HG02763 (cell line): ENCODE measurements around the gene IFNA16.
"Not testable (repeated sequence)": the region's sequence is repeated elsewhere in the genome, so short reads cannot be mapped to it uniquely, and the experiment has no call there.

Experiments used
- ATAC-seq: cut with Tn5 transposase; IDR thresholded peaks from one replicate; pipeline ENCODE4 v1.9.1; 2021; ENCODE audit warnings: mild to moderate bottlenecking, moderate library complexity; ENCODE audit not compliant: unreplicated experiment

IFNA16 gene

DNA sequence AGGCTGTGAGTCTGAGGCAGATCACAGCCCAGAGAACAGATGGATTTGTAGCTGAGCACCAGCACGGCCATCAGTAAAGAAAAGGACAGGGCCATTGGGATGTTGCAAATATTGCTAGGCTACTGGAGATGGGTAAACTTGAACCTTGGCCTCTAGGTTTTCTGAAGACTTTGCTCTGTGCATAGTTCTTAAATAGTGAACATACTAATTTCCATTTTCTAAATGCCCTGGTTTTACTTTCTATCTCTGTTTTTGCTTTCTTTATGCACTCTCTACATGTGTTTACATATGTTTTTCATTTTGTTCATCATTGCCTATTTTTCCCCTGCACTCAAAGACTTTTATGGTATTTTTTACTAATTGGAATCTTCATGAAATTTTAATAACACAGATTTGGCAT lies at the start of gene IFNA16:
Gene IFNA16 (minus strand): TSS at position 101 of the 400 bp plus-strand sequence. CDS start 6 bp downstream, at position 95.
- ATAC-seq: not testable (repeated sequence)

GRCh38 chr9:21265421-21266189 lies 48.5 kb upstream of the IFNA16 start:
- ATAC-seq: peak; percentile 45

DNA sequence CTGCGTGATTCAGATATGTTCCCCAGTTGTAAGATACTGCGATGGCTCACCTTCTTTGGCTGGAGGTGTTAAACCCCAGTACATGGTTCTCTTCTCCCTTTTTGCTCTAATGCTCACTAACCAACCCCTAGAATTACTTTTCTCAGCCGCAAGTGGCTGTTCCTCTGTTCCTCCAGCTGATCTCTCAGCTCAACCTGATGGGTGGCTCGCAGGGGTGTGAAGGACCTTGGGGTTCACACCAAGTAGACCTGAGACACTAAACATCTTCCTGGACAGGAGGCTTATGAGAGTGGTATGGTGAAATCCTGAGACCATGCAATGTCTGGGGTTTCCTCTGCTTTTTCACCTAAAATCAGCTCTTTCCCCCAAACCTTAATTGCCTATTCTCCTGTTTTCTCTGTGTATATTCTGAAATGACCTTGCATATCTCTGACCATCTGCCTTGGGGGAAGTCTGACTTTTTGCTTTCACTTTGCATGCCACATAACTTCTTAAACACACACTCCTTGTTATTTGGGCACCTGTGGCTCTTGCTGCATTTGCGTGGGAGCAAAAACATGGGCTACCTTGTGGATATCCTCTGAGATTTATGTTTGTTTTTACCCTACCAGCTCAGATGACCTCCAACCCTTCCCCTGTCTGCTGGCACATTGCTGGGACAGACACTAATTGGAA lies 38.6 kb upstream of the IFNA16 start:
- ATAC-seq: no peak

- peak; percentile 57 for ATAC-seq
Measured at GRCh38 chr9:21252721-21253547, 35.8 kb upstream of the IFNA16 start.

GRCh38 chr9:21251638-21252037 lies 34.5 kb upstream of the IFNA16 start:
- no peak for ATAC-seq

DNA sequence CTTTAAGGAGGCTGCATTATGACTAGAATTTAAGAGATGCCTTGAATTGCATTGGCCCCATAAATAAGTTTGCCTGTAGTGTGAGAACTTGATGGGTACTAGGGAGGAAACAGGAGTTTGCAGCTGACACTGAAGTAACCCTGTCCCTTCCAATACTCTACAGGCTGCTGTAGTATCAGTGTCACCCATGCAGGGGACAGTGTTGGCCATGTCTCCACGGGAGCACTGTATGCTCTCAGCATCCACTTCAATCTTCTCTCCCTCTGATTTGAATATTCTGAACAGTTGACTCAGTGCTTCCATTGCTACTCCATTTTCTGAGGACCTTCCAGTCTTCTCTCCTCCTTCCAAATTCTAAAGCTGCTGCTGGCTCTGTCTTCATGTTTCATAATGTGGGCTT lies 34.1 kb upstream of the IFNA16 start:
- no peak for ATAC-seq

GRCh38 chr9:21244836-21245235 lies 27.7 kb upstream of the IFNA16 start:
- no peak for ATAC-seq

GRCh38 chr9:21239911-21240310 lies 22.8 kb upstream of the IFNA16 start, which contains the start of gene IFNA14:
TSS of gene IFNA14 (minus strand) at chr9:21240005. CDS start at chr9:21239935, 70 bp downstream.
- ATAC-seq: no peak

DNA sequence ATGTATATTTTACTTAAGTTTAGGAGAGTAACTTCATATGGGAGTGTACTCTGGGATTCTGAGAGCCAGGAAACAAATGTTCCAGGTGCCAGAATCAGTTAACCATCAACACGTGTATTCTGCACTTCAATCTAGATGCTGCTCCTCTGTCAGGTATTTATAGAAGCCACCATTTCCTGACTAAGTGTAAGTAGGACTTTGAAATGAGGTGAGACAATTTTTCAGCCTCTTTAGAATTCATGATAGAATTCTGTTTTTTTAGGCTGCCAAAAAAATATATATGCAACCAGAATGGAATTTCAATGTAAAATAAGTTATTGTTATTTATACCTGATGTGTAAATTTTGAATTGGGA lies 19.2 kb upstream of the IFNA16 start:
- not testable (repeated sequence) for ATAC-seq

- ATAC-seq: peak; percentile 75
Measured at GRCh38 chr9:21235468-21236359, 18.6 kb upstream of the IFNA16 start.

GRCh38 chr9:21234153-21234687 lies 17.1 kb upstream of the IFNA16 start:
- ATAC-seq: no peak

- no peak for ATAC-seq
Measured at GRCh38 chr9:21233258-21233657, 16.1 kb upstream of the IFNA16 start.

GRCh38 chr9:21228122-21228521 lies 11.0 kb upstream of the IFNA16 start, which contains the start of gene IFNA17:
TSS of gene IFNA17 (minus strand) at chr9:21228222. CDS start at chr9:21228173, 49 bp downstream.
- no peak for ATAC-seq

DNA sequence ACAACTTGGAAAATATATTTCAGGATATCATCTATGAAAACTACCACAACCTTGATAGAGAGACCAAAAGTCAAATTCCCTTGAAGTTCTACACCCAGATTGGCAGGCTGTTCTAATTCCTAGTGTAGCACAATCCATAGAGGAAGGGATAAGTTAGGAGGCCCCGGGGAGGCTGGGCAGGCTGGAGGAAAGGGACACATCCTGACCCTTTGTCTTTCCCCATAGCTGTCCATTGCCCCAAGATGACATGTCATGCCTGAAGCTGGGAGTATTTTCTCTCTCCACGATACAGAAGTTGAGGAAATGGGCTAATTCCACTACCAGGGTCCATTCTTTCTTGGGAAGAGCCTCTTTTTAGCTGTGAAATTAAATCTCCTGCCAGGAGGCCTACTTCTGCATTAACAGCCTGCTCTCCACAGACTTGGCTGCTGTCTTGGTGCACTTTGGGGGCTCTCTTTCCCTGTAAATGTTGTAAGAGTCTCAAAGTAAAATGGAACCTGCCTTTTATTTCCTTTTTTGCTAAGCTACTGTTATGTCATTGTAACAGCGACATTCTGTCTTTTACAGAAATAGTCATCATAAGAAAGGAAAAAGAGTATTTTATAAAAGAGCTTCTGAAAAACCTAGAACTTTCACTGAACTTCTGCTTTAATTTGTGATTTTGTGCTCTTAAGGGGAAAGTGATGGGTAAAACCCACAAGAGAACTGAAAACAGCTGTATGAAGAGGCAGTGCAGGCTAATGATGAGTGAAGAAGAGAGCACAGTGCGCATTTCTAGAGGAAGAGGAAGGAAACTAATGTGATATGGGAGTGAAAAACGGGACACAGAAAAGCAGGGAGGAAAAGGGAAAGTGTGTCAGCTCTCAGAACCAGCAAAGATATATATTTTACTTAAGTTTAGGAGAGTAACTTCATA lies 3.4 kb downstream of the IFNA16 start:
- peak; percentile 59 for ATAC-seq

DNA sequence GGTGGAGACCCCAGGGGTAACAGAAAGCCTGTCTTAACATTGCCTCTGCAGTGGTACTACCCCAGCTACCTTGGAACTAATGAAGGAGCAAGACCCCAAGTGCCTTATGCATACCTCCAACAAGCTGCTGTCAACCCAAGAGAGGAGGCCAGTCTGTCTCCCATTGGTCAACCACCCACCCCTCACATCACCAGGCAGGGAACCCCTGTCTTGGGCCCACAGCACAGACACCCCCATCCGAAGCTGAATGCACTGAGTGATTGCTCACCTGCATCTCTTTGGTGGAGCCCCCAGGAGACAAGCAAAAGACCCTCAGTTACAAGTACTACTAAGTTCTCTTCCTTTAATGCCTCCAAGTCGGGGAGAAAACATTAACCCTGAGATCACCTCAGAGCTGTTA lies 5.0 kb downstream of the IFNA16 start:
- ATAC-seq: not testable (repeated sequence)

DNA sequence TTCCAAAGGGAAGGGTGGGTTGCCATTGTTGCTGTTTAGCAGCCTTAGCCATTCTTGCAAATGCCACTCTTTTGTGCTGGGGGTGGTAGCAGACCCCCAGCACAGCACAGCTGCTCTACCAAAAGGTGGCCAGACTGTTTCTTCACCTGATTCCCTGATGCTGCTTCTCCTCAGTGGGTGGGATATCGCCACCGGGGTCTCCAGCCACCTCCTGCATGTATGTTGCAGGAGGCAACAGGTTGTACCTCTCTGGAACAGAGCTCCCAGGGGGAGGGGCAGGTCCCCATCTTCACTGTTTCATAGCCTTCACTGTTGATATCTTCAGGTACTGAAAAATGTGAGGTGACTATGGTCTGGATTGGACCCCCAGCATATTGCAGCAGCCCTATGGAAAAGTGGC lies 6.3 kb downstream of the IFNA16 start:
- not testable (repeated sequence) for ATAC-seq

- ATAC-seq: no peak
Measured at GRCh38 chr9:21210311-21210710, 6.8 kb downstream of the IFNA16 start.

GRCh38 chr9:21207043-21207442 lies 10.1 kb downstream of the IFNA16 start, which contains the start of gene IFNA10:
TSS of gene IFNA10 (minus strand) at chr9:21207143. CDS start at chr9:21207097, 46 bp downstream.
- ATAC-seq: not testable (repeated sequence)

DNA sequence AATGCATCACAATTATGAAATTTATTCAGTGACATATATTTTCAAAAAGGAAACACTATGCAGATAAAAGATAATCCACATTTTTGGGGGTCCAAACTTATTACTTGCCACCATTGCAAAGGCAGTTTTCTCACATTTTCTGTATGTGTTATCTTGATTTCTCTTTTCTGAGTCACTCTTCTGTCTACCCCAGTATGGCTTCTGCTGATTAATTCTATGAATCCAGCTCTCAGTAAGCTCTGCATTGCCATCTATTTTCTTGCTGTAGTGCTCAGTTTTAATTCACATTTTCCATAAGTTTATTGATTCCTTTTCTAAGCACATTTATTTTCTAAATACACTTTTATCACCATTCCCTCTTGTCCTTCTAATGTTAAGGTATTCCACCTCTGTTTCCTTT lies 11.9 kb downstream of the IFNA16 start:
- no peak for ATAC-seq
